K562 (cell line): ENCODE measurements around the gene CTNS.

Experiments
- EZH2 ChIP-seq: IDR thresholded peaks from 2 replicates; pipeline ENCODE4 v1.6.1; 2012; ENCODE audit warnings: low read depth, mild to moderate bottlenecking, inconsistent platforms, low read length, borderline replicate concordance
- POLR2A ChIP-seq: fragments of 450-650 bp; conservative IDR thresholded peaks from 2 replicates; pipeline ENCODE4 v1.6.1; 2016
- SREBF1 ChIP-seq: fragments of 150-350 bp; IDR thresholded peaks from 2 replicates; pipeline ENCODE4 v1.6.1; 2014; ENCODE audit warnings: antibody characterized with exemption, low read depth, low read length, borderline replicate concordance

DNA sequence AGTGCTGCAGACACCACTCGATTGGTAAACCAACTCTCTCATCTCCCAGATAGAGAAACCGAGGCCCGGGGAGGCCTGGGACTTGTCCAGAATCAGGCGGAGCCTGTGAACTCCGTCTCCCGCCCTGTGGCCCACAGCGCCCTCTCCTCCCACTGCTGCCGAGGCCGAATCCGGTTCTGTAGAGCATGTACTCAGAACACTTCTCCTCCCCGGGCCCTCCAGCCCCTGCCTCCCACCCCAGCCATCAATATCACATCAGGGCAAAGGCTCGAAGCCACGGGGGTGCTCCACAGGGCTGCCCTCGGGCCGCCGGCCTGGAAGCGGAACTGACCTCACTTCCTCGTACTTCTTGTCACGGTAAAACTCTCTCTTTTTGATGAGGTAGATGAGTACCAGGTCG lies 45.0 kb downstream of the CTNS start:
- TF ChIP-seq EZH2 = no peak
- no peak for TF ChIP-seq POLR2A
- no peak for TF ChIP-seq SREBF1
